ENCODE data around the gene ZNF343. TPM values are rescaled to one million over a fixed set of nuclear protein-coding genes. Genes with fewer than 3 reads are reported as not detected.

ZNF343 gene
- total and polyA plus RNA-seq, 2 donors (not counting 1 experiment from before 2014, with no cell fraction given), result 11.6 to 23.4 TPM

GRCh38 chr20:2469991-2470422 is 38.7 kb downstream of the ZNF343 start:
- Histone ChIP-seq H3K9me3 (ENCODE audit: control extremely low read depth in 1 of 3, control insufficient read depth in 2 of 3, insufficient read depth in 1 of 3, low read length in 2 of 3) (peaks cover 0 to 1% (median 0%) of the 10 kb centered on the region in 3 donors), H4K20me1 (ENCODE audit: control insufficient read depth, insufficient read depth, low read length, poor library complexity, severe bottlenecking) (peaks cover 51% of the 10 kb centered on the region), H3K36me3 (replicated peaks in 1 of 2; ENCODE audit: control extremely low read depth in 1 of 2, control insufficient read depth in 1 of 2, extremely low read depth in 1 of 2, insufficient read depth in 2 of 2, low read length in 1 of 2) (peaks cover 0 to 33% of the 10 kb centered on the region in 2 experiments), H3K27me3 (replicated peaks in 1 of 4; ENCODE audit: control extremely low read depth in 1 of 4, control insufficient read depth in 3 of 4, insufficient read depth in 4 of 4, low read length in 3 of 4) (no peaks in the 10 kb centered on the region), H3K27ac (ENCODE audit: low read length in 2 of 2) (peak overlapping the region; percentile 96 to 98), H3K4me3 (ENCODE audit: control extremely low read depth in 1 of 5, extremely low read depth in 1 of 5, insufficient read depth in 1 of 5, low read depth in 2 of 5, low read length in 4 of 5) (peak overlapping the region; percentile 55 to 98 (median 91)), H3K4me1 (ENCODE audit: control insufficient read depth in 2 of 2, insufficient read depth in 2 of 2, low read length in 2 of 2) (peaks cover 19 to 20% of the 10 kb centered on the region in 2 donors), H2AFZ (ENCODE audit: insufficient read depth, low read depth, low read length, poor library complexity, severe bottlenecking) (peak overlapping the region; percentile 94), H3K79me2 (ENCODE audit: control insufficient read depth, insufficient read depth, low read length) (peaks cover 31% of the 10 kb centered on the region), H3K4me2 (replicated peaks; ENCODE audit: low read depth, low read length, poor library complexity, severe bottlenecking) (peak overlapping the region; percentile 91), H3K9ac (ENCODE audit: low read length) (peak overlapping the region; percentile 92)
- H3K4me3 Mint-ChIP-seq, result peak overlapping the region; percentile 99
- CTCF ChIA-PET, result interaction anchor here (1.2 to 2.1 kb wide), 4 partner anchors 17 to 263 kb away, joined by 3 to 11 read pairs (median 8); no protein-coding TSS in a partner anchor
- WGBS (ENCODE audit: insufficient coverage), result 0% methylated on average over 19 of the region's 19 CpGs
- H3K27ac Mint-ChIP-seq, result peak overlapping the region; percentile 100
- H3K9me3 Mint-ChIP-seq (ENCODE audit: insufficient read depth), result no peaks in the 10 kb centered on the region
- intact Hi-C loops (cut with micrococcal nuclease), result loop anchor here (1.0 to 10.0 kb wide), 8 partner anchors 39 to 1078 kb away; partner anchors contain the start of genes FKBP1A, NOP56, NSFL1C and PTPRA
- H3K4me1 Mint-ChIP-seq, result peaks cover 39% of the 10 kb centered on the region
- ATAC-seq (ENCODE audit: low read depth) (peak; percentile 39), DNase-seq (peak; percentile 81)
- no peaks in the 10 kb centered on the region for H3K27me3 Mint-ChIP-seq
- TF ChIP-seq CTCF (IDR thresholded peaks at IDR 0.05), result no peak
- TF ChIP-seq EZH2 (IDR thresholded peaks at IDR 0.05; ENCODE audit: borderline replicate concordance, insufficient read depth, low read depth, low read length, poor library complexity, severe bottlenecking), result no peak
- POLR2A ChIA-PET, result interaction anchor here (0.7 to 2.0 kb wide), 11 partner anchors 9 to 1003 kb away, joined by 3 to 9 read pairs (median 5); partner anchors contain the start of genes IDH3B, NOP56, NSFL1C and STK35
